GM12878 (cell line): ENCODE measurements around the gene OR5I1.

ENCODE experiments used
- CTCF ChIP-seq, 3 experiments: IDR thresholded peaks in 2 of 3; conservative IDR thresholded peaks in 1 of 3; 2 replicates each; pipeline ENCODE4 v1.5.1; 2011; ENCODE audit warnings: low read depth in 3 of 3, low read length in 3 of 3, mild to moderate bottlenecking in 3 of 3, control low read depth in 2 of 3, moderate library complexity in 2 of 3, inconsistent platforms in 1 of 3, mixed read lengths in 1 of 3; ENCODE audit not compliant: control insufficient read depth in 2 of 3, insufficient read depth in 1 of 3; ENCODE audit errors: extremely low read depth in 1 of 3
- EZH2 ChIP-seq: IDR thresholded peaks from 2 replicates; pipeline ENCODE4 v1.6.1; 2012; ENCODE audit warnings: low read depth, mild to moderate bottlenecking, control low read depth, inconsistent platforms, low read length, borderline replicate concordance; ENCODE audit not compliant: control insufficient read depth
- FOXM1 ChIP-seq: IDR thresholded peaks from 2 replicates; pipeline ENCODE4 v1.6.1; 2012; ENCODE audit warnings: low read depth, mild to moderate bottlenecking, inconsistent platforms, low read length, moderate library complexity
- MTA2 ChIP-seq: fragments of 450-650 bp; IDR thresholded peaks from 2 replicates; pipeline ENCODE4 v1.6.1; 2016; ENCODE audit warnings: low read depth, mild to moderate bottlenecking, moderate library complexity
- PAX5 ChIP-seq: IDR thresholded peaks from 2 replicates; pipeline ENCODE4 v1.6.1; 2011; ENCODE audit warnings: low read depth, low read length, borderline replicate concordance
- POLR2A ChIP-seq: IDR thresholded peaks from 2 replicates; pipeline ENCODE4 v1.6.1; 2011; ENCODE audit warnings: low read depth, mild to moderate bottlenecking, low read length
- POLR2AphosphoS5 ChIP-seq: IDR thresholded peaks from 2 replicates; pipeline ENCODE4 v1.6.1; 2011; ENCODE audit warnings: mild to moderate bottlenecking, low read length, inconsistent platforms
- RAD21 ChIP-seq: IDR thresholded peaks from 2 replicates; pipeline ENCODE4 v1.6.1; 2011; ENCODE audit warnings: mild to moderate bottlenecking, low read depth, low read length, moderate library complexity; ENCODE audit not compliant: insufficient read depth
- RCOR1 ChIP-seq: conservative IDR thresholded peaks from 2 replicates; pipeline ENCODE4 v1.6.1; 2012; ENCODE audit warnings: low read depth, low read length, improper control_type of control experiment
- RFX5 ChIP-seq: IDR thresholded peaks from 2 replicates; pipeline ENCODE4 v1.6.1; 2011; ENCODE audit warnings: low read depth, low read length, improper control_type of control experiment
- SPI1 ChIP-seq: IDR thresholded peaks from 2 replicates; pipeline ENCODE4 v1.6.1; 2011; ENCODE audit warnings: low read depth, mild to moderate bottlenecking, low read length, moderate library complexity, borderline replicate concordance; ENCODE audit not compliant: insufficient read depth
- USF2 ChIP-seq: IDR thresholded peaks from 2 replicates; pipeline ENCODE4 v1.6.1; 2011; ENCODE audit warnings: low read depth, low read length, improper control_type of control experiment, borderline replicate concordance
- ZBTB11 ChIP-seq: fragments of 450-650 bp; formaldehyde crosslinking; IDR thresholded peaks from 2 replicates; pipeline ENCODE4 v1.5.0; 2022; ENCODE audit warnings: mild to moderate bottlenecking, missing genetic modification characterization

- TF ChIP-seq PAX5 (no peak), POLR2A (no peak), MTA2 (no peak), USF2 (no peak), POLR2AphosphoS5 (no peak), FOXM1 (no peak), CTCF (IDR thresholded peaks at IDR 0.05 in 2 of 3, conservative IDR thresholded peaks at IDR 0.05 in 1 of 3; ENCODE audit: control insufficient read depth in 2 of 3, extremely low read depth in 1 of 3, insufficient read depth in 1 of 3, low read depth in 3 of 3, low read length in 3 of 3) (no peak), ZBTB11 (CRISPR knock-in tag) (no peak), EZH2 (no peak), SPI1 (no peak), RAD21 (no peak), RCOR1 (no peak), RFX5 (no peak)
These were observed 41.0 kb downstream of the OR5I1 start for GRCh38 chr11:55895216-55895615.
